NCI-H510A (cell line): Measurements from ENCODE around the gene NCOA1.
"Not testable (repeated sequence)": the region's sequence is repeated elsewhere in the genome, so short reads cannot be mapped to it uniquely, and the experiment has no call there.

ENCODE experiments used
- DNase-seq: peaks from one replicate; lab custom pipeline; 2025; lab: John Stamatoyannopoulos, UW

Gene NCOA1

GRCh38 chr2:24477229-24477628 is 13.8 kb upstream of the NCOA1 start:
- no peak for DNase-seq

- DNase-seq = no peak
Observed at GRCh38 chr2:24478243-24478642, 12.8 kb upstream of the NCOA1 start.

- no peak for DNase-seq
Observed at GRCh38 chr2:24480245-24480644, 10.8 kb upstream of the NCOA1 start.

- DNase-seq = no peak
Observed at GRCh38 chr2:24482251-24482971, 8.6 kb upstream of the NCOA1 start.

- no peak for DNase-seq
Observed at GRCh38 chr2:24482972-24483300, 8.1 kb upstream of the NCOA1 start.

GRCh38 chr2:24484677-24485076 is 6.4 kb upstream of the NCOA1 start:
- DNase-seq = not testable (repeated sequence)

- DNase-seq = no peak
Observed at GRCh38 chr2:24485197-24485596, 5.9 kb upstream of the NCOA1 start.

GRCh38 chr2:24486636-24487205 is 4.3 kb upstream of the NCOA1 start:
- DNase-seq = no peak

GRCh38 chr2:24489465-24490180 is 1.4 kb upstream of the NCOA1 start:
- DNase-seq = peak; percentile 41

GRCh38 chr2:24490181-24490689 is 819 bp upstream of the NCOA1 start:
- no peak for DNase-seq

GRCh38 chr2:24491542-24492420 is 727 bp downstream of the NCOA1 start:
- peak; percentile 20 for DNase-seq

GRCh38 chr2:24492421-24493279 is 1.6 kb downstream of the NCOA1 start:
- no peak for DNase-seq

- no peak for DNase-seq
Observed at GRCh38 chr2:24493713-24494112, 2.7 kb downstream of the NCOA1 start.

- no peak for DNase-seq
Observed at GRCh38 chr2:24494410-24494809, 3.4 kb downstream of the NCOA1 start.

- DNase-seq = no peak
Observed at GRCh38 chr2:24495451-24495850, 4.4 kb downstream of the NCOA1 start.

- no peak for DNase-seq
Observed at GRCh38 chr2:24496959-24497358, 5.9 kb downstream of the NCOA1 start.

- no peak for DNase-seq
Observed at GRCh38 chr2:24497685-24498084, 6.6 kb downstream of the NCOA1 start.

- no peak for DNase-seq
Observed at GRCh38 chr2:24498121-24498520, 7.1 kb downstream of the NCOA1 start.

- no peak for DNase-seq
Observed at GRCh38 chr2:24501813-24502212, 10.8 kb downstream of the NCOA1 start.

- no peak for DNase-seq
Observed at GRCh38 chr2:24505534-24506275, 14.7 kb downstream of the NCOA1 start.

GRCh38 chr2:24507549-24507948 is 16.5 kb downstream of the NCOA1 start:
- DNase-seq = no peak
